Measurements from ENCODE around the gene EPHA8.

EPHA8 gene

DNA sequence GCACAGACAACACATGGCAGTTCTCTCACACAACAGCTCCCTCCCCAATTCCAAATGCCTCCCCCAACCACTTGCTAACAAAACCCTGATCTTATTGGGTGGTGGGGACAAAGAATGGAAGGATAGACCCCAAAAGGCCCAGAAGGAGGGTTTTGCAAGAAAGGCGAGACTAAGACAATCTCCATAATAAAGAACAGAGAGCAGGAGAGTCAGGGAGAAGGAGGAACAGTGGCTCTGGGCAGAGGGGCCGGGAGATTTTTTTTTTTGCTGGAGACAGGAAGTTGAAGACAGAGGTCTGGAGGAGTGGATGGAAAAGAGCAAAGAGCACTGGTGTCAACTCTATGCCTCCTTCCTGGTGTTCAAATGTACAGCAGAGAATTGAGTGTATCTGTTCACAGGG is 66.6 kb downstream of the EPHA8 start:
- TF ChIP-seq, protein P1, sequence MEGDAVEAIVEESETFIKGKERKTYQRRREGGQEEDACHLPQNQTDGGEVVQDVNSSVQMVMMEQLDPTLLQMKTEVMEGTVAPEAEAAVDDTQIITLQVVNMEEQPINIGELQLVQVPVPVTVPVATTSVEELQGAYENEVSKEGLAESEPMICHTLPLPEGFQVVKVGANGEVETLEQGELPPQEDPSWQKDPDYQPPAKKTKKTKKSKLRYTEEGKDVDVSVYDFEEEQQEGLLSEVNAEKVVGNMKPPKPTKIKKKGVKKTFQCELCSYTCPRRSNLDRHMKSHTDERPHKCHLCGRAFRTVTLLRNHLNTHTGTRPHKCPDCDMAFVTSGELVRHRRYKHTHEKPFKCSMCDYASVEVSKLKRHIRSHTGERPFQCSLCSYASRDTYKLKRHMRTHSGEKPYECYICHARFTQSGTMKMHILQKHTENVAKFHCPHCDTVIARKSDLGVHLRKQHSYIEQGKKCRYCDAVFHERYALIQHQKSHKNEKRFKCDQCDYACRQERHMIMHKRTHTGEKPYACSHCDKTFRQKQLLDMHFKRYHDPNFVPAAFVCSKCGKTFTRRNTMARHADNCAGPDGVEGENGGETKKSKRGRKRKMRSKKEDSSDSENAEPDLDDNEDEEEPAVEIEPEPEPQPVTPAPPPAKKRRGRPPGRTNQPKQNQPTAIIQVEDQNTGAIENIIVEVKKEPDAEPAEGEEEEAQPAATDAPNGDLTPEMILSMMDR (IDR thresholded peaks at IDR 0.05), result no peak
- no peaks in the 10 kb centered on the region for H3K9me3 ChIP-seq (ENCODE audit: control insufficient read depth, low read length)
- no peaks in the 10 kb centered on the region for H3K27me3 ChIP-seq (ENCODE audit: control insufficient read depth, insufficient read depth, low read length)
- no peak overlapping the region for H3K27ac ChIP-seq
- H3K4me3 ChIP-seq (ENCODE audit: low read depth, low read length), result no peak overlapping the region
- H3K79me2 ChIP-seq, result no peaks in the 10 kb centered on the region
- no peak overlapping the region for H2AFZ ChIP-seq
- H3K4me1 ChIP-seq, result no peaks in the 10 kb centered on the region
- H3K36me3 ChIP-seq (ENCODE audit: control insufficient read depth, insufficient read depth, low read length), result no peaks in the 10 kb centered on the region
- no peak overlapping the region for H3K9ac ChIP-seq
- no peak overlapping the region for H3K4me2 ChIP-seq (ENCODE audit: low read length)

DNA sequence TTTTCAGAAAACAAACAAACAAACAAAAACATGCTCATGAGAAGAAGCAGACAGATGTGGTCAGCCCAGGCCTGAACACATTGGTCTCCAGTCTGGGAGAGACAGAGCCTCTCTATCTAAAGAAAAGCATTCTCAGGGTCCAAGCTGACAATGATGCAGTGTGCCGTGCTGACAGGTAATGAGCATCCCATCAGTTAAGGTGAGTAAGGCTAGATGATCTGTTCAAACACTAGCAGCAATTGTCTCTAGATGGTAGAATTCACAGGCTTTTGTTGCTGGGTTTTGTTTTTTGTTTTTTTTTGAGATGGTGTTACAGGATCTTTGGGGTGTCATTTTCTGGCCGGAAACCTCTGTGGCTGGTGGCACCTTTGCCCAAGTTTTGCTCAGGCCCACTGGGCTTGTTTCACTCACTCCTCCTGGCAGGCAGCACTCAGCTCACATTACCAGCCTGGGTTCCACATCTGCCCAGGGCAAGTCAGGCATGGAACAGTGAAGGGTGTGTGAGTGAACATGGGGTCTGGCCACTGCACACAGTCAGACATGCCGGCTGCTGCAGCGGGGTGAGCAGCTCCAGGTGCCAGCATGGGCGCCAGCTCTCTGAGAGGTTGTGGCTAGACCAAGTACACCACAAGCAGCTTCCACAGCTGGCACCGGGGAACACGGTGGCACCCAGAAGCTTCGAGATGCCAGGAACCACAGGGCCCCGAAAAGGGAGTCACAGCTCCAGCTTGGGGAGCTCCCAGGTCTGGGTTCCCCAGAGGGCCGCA is 70.6 kb downstream of the EPHA8 start:
- no peaks in the 10 kb centered on the region for H3K4me1 ChIP-seq
- H3K27me3 ChIP-seq (ENCODE audit: control insufficient read depth, insufficient read depth, low read length), result no peaks in the 10 kb centered on the region
- no peaks in the 10 kb centered on the region for H3K9me3 ChIP-seq (ENCODE audit: control insufficient read depth, low read length)
- no peak overlapping the region for H3K4me3 ChIP-seq (ENCODE audit: low read depth, low read length)
- H3K9ac ChIP-seq, result no peak overlapping the region
- H3K27ac ChIP-seq, result no peak overlapping the region
- H3K79me2 ChIP-seq, result no peaks in the 10 kb centered on the region
- no peak overlapping the region for H3K4me2 ChIP-seq (ENCODE audit: low read length)
- TF ChIP-seq, protein P1 (IDR thresholded peaks at IDR 0.05), result no peak
- H3K36me3 ChIP-seq (ENCODE audit: control insufficient read depth, insufficient read depth, low read length), result no peaks in the 10 kb centered on the region
- H2AFZ ChIP-seq, result no peak overlapping the region

DNA sequence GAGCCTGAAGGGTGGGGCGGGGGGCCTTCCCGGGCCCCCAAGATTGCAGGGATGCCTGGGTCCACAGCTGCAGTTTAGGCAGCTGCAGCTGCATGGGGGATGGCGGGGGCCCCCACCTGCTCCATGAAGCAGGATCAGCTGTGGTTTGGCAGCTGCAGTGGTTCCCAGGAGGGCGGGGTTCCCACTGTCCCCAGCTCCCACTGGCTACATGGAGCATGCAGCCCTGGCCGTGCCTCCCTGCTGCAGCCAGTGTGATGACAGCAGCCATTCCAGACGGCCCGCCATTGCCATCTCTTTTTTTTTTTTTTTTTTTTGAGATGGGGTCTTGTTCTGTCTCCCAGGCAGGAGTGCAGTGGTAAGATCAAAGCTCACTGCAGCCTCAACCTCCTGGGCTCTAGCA is 72.1 kb downstream of the EPHA8 start:
- H3K79me2 ChIP-seq, result no peaks in the 10 kb centered on the region
- H3K4me3 ChIP-seq (ENCODE audit: low read depth, low read length), result no peak overlapping the region
- no peaks in the 10 kb centered on the region for H3K36me3 ChIP-seq (ENCODE audit: control insufficient read depth, insufficient read depth, low read length)
- H3K27me3 ChIP-seq (ENCODE audit: control insufficient read depth, insufficient read depth, low read length), result no peaks in the 10 kb centered on the region
- H3K27ac ChIP-seq, result no peak overlapping the region
- no peak overlapping the region for H3K9ac ChIP-seq
- H3K9me3 ChIP-seq (ENCODE audit: control insufficient read depth, low read length), result no peaks in the 10 kb centered on the region
- no peak overlapping the region for H2AFZ ChIP-seq
- TF ChIP-seq, protein P1 (IDR thresholded peaks at IDR 0.05), result no peak
- no peak overlapping the region for H3K4me2 ChIP-seq (ENCODE audit: low read length)
- H3K4me1 ChIP-seq, result no peaks in the 10 kb centered on the region

DNA sequence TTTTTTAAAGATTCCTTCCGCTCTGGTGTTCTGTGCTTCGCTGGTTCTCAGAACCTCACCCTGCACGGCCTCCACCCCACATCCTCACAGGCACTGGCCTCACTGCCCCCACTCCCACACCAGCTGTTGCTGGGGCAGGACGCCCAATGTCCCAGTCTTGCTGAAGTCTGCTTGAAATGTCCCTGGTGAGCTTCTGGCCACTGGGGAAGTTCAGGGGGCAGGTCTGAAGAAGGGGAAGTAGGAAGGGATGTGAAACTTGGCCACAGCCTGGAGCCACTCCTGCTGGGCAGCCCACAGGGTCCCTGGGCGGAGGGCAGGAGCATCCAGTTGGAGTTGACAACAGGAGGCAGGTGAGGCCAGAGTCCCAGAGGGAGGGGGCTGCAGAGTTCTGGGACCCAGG is 73.1 kb downstream of the EPHA8 start, which contains the start of gene C1QA:
Gene C1QA, plus strand, starts transcription at position 276 of the 400 bp plus-strand sequence. CDS start 989 bp downstream, outside the sequence.
- no peak within 1 kb of the TSS for H3K4me2 ChIP-seq (ENCODE audit: low read length)
- H3K27me3 ChIP-seq (ENCODE audit: control insufficient read depth, insufficient read depth, low read length), result peaks cover 2% of the 10 kb centered on the region
- no peak within 1 kb of the TSS for H3K27ac ChIP-seq
- H3K9ac ChIP-seq, result no peak within 1 kb of the TSS
- H3K36me3 ChIP-seq (ENCODE audit: control insufficient read depth, insufficient read depth, low read length), result no peaks in the 10 kb centered on the region
- H3K4me1 ChIP-seq, result no peaks in the 10 kb centered on the region
- no peak within 1 kb of the TSS for H3K4me3 ChIP-seq (ENCODE audit: low read depth, low read length)
- no peaks in the 10 kb centered on the region for H3K79me2 ChIP-seq
- H3K9me3 ChIP-seq (ENCODE audit: control insufficient read depth, low read length), result no peaks in the 10 kb centered on the region
- TF ChIP-seq, protein P1 (IDR thresholded peaks at IDR 0.05), result no peak
- H2AFZ ChIP-seq, result no peak within 1 kb of the TSS

DNA sequence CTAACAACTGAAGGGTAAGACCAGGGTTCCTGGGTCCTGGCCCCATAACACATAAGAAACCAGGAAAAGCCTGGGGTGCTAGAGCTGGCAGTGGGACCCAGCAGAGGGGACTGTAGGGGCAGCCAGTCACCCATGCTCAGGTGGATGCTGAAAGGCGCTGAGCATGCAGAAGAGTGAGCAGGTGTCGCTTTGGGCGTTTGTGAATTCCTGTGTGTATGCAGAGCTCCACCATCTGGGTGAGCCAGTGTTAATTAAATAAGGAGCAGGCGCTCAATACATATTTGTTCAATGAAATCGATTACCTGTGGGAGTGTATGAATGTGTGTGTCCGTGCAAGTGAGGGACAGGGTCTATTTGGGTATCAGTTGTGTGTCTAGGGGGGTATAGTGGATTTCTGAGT is 73.6 kb downstream of the EPHA8 start:
- Histone ChIP-seq H3K27ac (no peak overlapping the region), H3K4me1 (no peaks in the 10 kb centered on the region), H3K9me3 (ENCODE audit: control insufficient read depth, low read length) (no peaks in the 10 kb centered on the region), H3K36me3 (ENCODE audit: control insufficient read depth, insufficient read depth, low read length) (no peaks in the 10 kb centered on the region), H3K9ac (no peak overlapping the region), H2AFZ (no peak overlapping the region), H3K4me2 (ENCODE audit: low read length) (no peak overlapping the region), H3K27me3 (ENCODE audit: control insufficient read depth, insufficient read depth, low read length) (peaks cover 2% of the 10 kb centered on the region), H3K79me2 (no peaks in the 10 kb centered on the region), H3K4me3 (ENCODE audit: low read depth, low read length) (no peak overlapping the region)
- TF ChIP-seq, protein P1 (IDR thresholded peaks at IDR 0.05), result no peak

Data from parathyroid adenoma (tissue), 2 donors.